ENCODE measurements around the gene CFD. TPM values are rescaled to one million over a fixed set of nuclear protein-coding genes. Genes with fewer than 3 reads are reported as not detected.

The CFD gene
- total RNA-seq, 1 experiment from 2014 or later: 8.0 TPM

GRCh38 chr19:868458-869244 is 9.2 kb downstream of the CFD start:
- intact Hi-C loops (cut with micrococcal nuclease; ENCODE audit: unreplicated experiment): no loop called here
- Histone ChIP-seq H3K79me2 (ENCODE audit: low read depth) (no peaks in the 10 kb centered on the region), H3K4me2 (no peak overlapping the region), H3F3A (ENCODE audit: insufficient read depth, low read depth) (peaks cover 50% of the 10 kb centered on the region), H3K9me3 (ENCODE audit: insufficient read depth, low read depth) (no peaks in the 10 kb centered on the region), H3K9me2 (ENCODE audit: insufficient read depth) (no peaks in the 10 kb centered on the region), H3K4me3 (no peak overlapping the region), H3K36me3 (ENCODE audit: low read depth) (no peaks in the 10 kb centered on the region), H3K27me3 (ENCODE audit: insufficient read depth, low read depth) (no peaks in the 10 kb centered on the region), H3K27ac (peak overlapping the region; percentile 78), H3K4me1 (replicated peaks; ENCODE audit: insufficient read depth) (peaks cover 29% of the 10 kb centered on the region), H2AFZ (no peak overlapping the region), H4K20me1 (ENCODE audit: insufficient read depth) (no peaks in the 10 kb centered on the region)
- POLR2A ChIA-PET (ENCODE audit: unreplicated experiment): no interaction called here
- TF ChIP-seq CTCF (conservative IDR thresholded peaks at IDR 0.05) (no peak), EZH2 (IDR thresholded peaks at IDR 0.05; ENCODE audit: low read depth) (no peak)
- DNase-seq: no peak
- BruUV-seq (replicated peaks): TSS peak; percentile 13
- CTCF ChIA-PET: no interaction called here

GRCh38 chr19:869245-870177 is 10.0 kb downstream of the CFD start:
- Histone ChIP-seq H3K36me3 (ENCODE audit: low read depth) (no peaks in the 10 kb centered on the region), H3K4me3 (no peak overlapping the region), H3K27me3 (ENCODE audit: insufficient read depth, low read depth) (no peaks in the 10 kb centered on the region), H3K9me2 (ENCODE audit: insufficient read depth) (no peaks in the 10 kb centered on the region), H3K9me3 (ENCODE audit: insufficient read depth, low read depth) (no peaks in the 10 kb centered on the region), H4K20me1 (ENCODE audit: insufficient read depth) (no peaks in the 10 kb centered on the region; the same call in 1 of the 2 replicates), H3K27ac (peak overlapping the region; percentile 78), H3K4me1 (replicated peaks; ENCODE audit: insufficient read depth) (peaks cover 29% of the 10 kb centered on the region), H3K4me2 (peak overlapping the region; percentile 60), H2AFZ (no peak overlapping the region), H3K79me2 (ENCODE audit: low read depth) (no peaks in the 10 kb centered on the region), H3F3A (ENCODE audit: insufficient read depth, low read depth) (peaks cover 50% of the 10 kb centered on the region)
- POLR2A ChIA-PET (ENCODE audit: unreplicated experiment): no interaction called here
- TF ChIP-seq EZH2 (IDR thresholded peaks at IDR 0.05; ENCODE audit: low read depth) (no peak), CTCF (conservative IDR thresholded peaks at IDR 0.05) (no peak)
- intact Hi-C loops (cut with micrococcal nuclease; ENCODE audit: unreplicated experiment): no loop called here
- DNase-seq: peak; percentile 72 to 86
- CTCF ChIA-PET: no interaction called here
- BruUV-seq (replicated peaks): no TSS peak

GRCh38 chr19:870314-870713 is 10.8 kb downstream of the CFD start:
- TF ChIP-seq EZH2 (IDR thresholded peaks at IDR 0.05; ENCODE audit: low read depth) (no peak), CTCF (conservative IDR thresholded peaks at IDR 0.05) (no peak)
- H3F3A ChIP-seq (ENCODE audit: insufficient read depth, low read depth): peaks cover 47% of the 10 kb centered on the region
- no peak overlapping the region for H3K4me3 ChIP-seq
- no peak for DNase-seq
- BruUV-seq (replicated peaks): no TSS peak
- H3K4me1 ChIP-seq (replicated peaks; ENCODE audit: insufficient read depth): peaks cover 29% of the 10 kb centered on the region
- H3K27me3 ChIP-seq (ENCODE audit: insufficient read depth, low read depth): no peaks in the 10 kb centered on the region
- H3K4me2 ChIP-seq: peak overlapping the region; percentile 60; the same call in 1 of the 2 replicates
- ChIA-PET POLR2A (ENCODE audit: unreplicated experiment) (no interaction called here), CTCF (no interaction called here)
- no peaks in the 10 kb centered on the region for H3K36me3 ChIP-seq (ENCODE audit: low read depth)
- H4K20me1 ChIP-seq (ENCODE audit: insufficient read depth): no peaks in the 10 kb centered on the region; the same call in 1 of the 2 replicates
- peak overlapping the region; percentile 78 for H3K27ac ChIP-seq
- intact Hi-C loops (cut with micrococcal nuclease; ENCODE audit: unreplicated experiment): no loop called here
- H2AFZ ChIP-seq: no peak overlapping the region
- no peaks in the 10 kb centered on the region for H3K9me3 ChIP-seq (ENCODE audit: insufficient read depth, low read depth)
- H3K79me2 ChIP-seq (ENCODE audit: low read depth): no peaks in the 10 kb centered on the region
- H3K9me2 ChIP-seq (ENCODE audit: insufficient read depth): no peaks in the 10 kb centered on the region
